ENCODE measurements around the gene TNRC6C.

Gene TNRC6C

GRCh38 chr17:78092794-78093324, 134.4 kb downstream of the TNRC6C start:
- no peak for DNase-seq

DNA sequence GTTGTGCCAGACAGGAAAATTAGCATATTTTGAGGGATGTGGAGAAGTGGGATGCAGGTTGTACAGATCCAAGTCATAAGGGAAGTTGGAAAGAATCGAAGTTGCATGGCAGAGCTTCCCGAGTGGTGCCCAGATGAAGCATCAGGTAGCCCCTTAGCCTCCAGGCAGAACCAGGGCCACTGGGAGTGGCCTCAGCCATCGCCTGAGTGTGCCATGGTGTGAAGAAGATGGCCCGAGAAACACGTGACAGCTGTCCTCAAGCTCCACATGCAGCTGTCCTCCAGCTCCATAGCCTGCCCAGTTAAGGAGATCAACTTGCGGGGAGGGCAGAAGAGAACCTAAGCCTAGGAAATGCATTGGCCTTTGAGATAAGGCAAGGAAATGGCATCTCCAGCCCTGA, 136.5 kb downstream of the TNRC6C start:
- no peak for DNase-seq

DNA sequence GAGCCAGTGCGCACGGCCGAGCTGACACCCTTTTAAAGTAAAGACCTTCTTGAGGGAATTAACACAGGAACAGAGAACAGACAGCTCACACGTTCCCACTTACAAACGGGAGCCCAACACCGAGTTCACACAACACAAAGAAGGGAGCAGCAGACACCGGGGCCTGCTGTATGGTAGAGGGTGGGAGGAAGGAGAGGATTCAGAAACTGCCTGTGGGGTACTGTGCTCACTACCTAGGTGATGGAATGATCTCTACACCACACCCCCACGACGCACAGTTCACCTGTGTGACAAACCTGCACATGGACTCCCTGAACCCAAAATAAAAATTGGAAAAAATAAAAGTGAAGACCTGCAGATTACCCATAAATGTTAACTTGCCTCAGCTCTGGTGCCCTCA, 137.6 kb downstream of the TNRC6C start:
- no peak for DNase-seq

DNA sequence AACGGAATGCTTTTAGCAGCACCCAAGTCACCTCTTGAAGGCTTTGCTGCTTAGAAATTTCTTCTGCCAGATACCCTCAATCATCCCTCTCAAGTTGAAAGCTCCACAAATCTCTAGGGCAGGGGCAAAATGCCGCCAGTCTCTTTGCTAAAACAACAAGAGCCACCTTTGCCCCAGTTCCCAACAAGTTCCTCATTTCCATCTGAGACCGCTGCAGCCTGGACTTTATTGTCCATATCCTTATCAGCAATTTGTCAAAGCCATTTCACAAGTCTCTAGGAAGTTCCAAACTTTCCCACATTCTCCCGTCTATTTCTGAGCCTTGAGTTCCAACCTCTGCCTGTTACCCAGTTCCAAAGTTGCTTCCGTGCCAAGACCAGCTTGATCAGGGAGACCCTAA, 142.6 kb downstream of the TNRC6C start:
- no peak for DNase-seq

DNA sequence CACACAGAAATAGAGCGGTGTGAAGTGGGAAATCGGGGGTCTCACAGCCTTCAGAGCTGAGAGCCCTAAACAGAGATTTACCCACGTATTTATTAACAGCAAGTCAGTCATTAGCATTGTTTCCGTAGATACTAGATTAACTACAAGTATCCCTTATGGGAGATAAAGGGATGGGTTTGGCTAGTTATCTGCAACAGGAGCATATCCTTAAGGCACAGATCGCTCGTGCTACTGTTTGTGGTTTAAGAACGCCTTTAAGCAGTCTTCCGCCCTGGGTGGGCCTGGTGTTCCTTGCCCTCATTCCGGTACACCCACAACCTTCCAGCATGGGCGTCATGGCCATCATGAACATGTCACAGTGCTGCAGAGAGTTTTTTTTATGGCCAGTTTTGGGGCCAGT, 143.0 kb downstream of the TNRC6C start:
- no peak for DNase-seq

DNA sequence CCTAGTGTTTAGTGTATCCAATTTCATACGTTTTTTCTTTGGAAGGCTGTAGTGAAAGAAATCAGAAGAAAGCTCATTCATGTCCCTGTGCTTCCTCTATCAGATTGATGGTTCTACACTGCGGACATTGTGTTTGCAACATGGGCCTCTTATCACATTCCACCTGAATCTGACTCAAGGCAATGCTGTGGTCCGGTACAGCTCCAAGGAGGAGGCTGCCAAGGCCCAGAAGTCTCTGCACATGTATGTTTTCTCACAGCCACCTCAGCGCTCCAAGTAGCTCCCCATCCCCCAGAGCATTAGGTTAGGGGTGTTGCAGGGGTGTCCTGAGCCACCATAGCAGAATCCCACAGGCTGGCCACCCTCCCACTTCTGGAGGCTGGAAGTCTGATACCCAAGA, 144.8 kb downstream of the TNRC6C start:
- no peak for DNase-seq

GRCh38 chr17:78104540-78104941, 146.0 kb downstream of the TNRC6C start:
- DNase-seq, result no peak

DNA sequence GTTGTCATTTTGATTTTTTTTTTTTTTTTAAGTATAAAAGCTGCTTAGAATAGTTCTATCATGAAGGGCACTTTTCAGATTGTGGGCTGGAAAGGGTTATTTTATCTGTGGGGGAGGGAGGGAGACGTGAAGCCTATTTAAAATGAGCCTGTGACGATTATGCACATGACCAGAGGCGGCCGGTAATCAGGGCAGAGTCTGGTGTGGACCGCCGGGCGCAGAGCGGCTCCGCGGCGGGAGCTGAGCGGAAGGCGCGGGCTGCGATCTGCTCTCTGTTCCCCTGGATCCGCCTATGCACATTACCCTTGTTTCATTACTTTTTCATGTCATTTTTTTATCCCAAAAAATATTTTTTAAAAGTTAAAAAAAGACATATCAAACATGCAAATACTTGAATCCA, 146.6 kb downstream of the TNRC6C start:
- DNase-seq, result no peak

DNA sequence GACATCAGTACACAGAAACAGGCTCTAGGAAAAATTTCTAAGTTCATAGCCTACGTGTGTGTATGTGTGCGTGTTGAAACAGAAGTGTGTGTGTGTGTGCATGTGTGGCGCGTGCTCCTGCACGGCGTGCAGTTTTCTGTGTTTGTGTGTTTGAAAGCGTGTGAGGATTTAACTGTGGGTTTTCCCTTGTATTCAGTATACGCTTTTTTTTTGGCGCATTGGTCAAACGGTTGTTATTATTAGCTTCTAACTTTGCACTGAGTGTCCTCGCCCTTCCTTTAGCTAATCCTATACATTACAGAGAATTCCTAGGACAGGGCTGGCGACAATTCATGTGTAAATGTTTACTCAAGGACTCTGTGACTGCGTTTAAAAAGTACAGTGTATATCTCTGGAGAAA, 147.0 kb downstream of the TNRC6C start:
- no peak for DNase-seq

DNA sequence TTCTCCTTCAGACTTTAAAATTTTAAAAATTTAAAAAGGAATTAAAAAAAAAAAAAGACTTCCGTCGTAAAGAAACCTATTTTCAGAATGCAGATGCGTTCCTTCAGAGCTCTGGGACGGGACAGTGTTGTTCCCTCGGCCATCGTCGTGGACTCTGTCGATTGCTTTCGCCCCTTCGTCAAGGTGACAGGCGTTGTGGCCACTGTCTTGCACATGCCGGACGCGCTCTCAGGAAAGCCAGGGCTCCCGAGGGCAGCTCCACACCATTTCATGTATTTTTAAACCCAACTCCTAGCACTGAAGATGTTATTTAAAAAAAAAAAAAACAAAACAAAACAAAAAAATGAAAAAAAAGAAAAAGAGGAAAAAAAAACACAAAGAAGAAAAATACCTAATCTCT, 147.7 kb downstream of the TNRC6C start:
- DNase-seq, result no peak

GRCh38 chr17:78107457-78107856, 149.0 kb downstream of the TNRC6C start:
- no peak for DNase-seq

DNA sequence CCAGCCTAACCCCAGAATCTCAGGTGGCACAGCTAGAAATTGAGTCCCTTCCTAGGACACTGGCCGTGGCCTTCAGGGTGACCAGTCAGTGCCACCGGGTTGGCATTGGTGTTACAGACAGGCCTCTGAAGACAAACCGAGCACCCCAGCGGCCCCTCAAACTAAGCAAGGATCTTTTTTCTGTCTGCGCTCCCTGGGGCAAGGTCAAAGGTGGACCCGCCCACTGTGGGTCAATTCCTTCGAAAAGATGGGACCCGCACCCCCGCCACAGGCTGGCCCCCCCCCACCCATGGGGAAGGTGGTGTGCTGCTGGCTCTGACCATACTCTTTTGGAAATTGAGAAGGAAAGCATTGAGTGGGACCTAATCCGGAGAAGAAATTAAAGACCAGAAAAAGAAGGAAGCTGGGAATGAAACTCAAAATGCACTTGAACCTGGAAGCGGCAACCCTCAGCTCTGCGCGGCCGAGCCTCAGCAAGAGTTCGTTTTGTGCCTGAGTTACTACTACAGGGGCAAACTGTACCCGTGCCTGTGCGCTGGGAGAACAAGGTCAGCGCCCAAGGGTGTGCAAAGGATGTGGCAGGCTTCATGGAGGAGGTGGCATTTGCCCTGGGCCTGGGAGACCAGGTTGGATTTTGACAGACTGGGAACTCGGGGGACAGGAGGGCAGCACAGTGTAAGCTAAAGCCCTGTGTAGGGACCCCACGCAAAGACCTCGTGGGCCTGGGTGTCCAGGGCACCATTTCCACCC, 149.6 kb downstream of the TNRC6C start:
- DNase-seq, result no peak

- DNase-seq, result no peak
Observed at GRCh38 chr17:78108726-78109488, 150.4 kb downstream of the TNRC6C start.

DNA sequence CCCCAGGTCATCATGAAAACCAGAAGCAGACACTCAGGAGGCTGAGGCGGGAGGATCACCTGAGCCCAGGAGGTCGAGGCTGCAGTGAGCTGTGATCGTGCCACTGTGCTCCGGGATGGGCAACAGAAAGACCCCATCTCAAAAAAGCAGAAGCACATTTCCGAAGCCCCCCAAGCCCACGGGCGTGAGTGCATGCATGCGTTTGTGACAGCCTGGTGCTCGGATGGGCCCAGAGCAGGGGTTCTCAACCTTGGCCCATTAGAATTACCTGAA, 150.9 kb downstream of the TNRC6C start:
- no peak for DNase-seq

GRCh38 chr17:78110363-78111015, 152.0 kb downstream of the TNRC6C start:
- DNase-seq, result no peak

GRCh38 chr17:78111016-78111726, 152.7 kb downstream of the TNRC6C start:
- DNase-seq, result no peak

DNA sequence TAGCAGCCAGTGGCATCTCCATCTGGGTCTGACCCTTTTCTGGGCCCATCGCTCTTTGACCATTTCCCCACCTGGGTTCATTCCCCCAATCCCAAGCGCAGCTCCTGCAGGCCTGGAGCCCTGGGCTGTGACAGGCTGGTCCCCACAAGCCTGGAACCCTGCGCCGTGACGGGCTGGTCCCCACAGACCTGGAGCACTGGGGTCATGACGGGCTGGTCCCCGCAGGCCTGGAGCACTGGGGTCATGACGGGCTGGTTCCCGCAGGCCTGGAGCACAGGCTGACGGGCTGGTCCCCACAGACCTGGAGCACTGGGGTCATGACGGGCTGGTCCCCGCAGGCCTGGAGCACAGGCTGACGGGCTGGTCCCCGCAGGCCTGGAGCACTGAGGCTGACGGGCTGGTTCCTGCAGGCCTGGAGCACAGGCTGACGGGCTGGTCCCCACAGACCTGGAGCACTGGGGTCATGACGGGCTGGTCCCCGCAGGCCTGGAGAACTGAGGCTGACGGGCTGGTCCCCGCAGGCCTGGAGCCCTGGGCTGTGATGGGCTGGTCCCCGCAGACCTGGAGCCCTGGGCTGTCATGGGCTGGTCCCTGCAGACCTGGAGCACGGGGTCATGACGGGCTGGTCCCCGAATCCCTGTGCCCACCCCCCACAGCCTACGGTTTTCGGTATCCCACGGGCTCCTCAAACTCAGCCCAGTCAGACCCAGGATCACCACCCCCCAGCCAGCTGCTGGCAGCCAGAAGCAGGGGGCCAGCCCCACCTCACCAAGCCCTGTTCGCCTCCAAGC, 153.4 kb downstream of the TNRC6C start:
- no peak for DNase-seq

- peak; percentile 42 for DNase-seq
Observed at GRCh38 chr17:78112518-78113471, 154.3 kb downstream of the TNRC6C start.

GRCh38 chr17:78113804-78114785, 155.6 kb downstream of the TNRC6C start:
- no peak for DNase-seq
